Measurements from ENCODE around the gene FLCN.

FLCN gene

GRCh38 chr17:17164676-17165075 is 72.3 kb downstream of the FLCN start:
- no peak for DNase-seq

- DNase-seq: no peak
Measured at GRCh38 chr17:17164156-17164555, 72.8 kb downstream of the FLCN start.

All from C1 segment of cervical spinal cord (tissue), 14 donors.